WTC11 (cell line): ENCODE measurements around the gene STK35. TPM values are rescaled to one million over a fixed set of nuclear protein-coding genes. Genes with fewer than 3 reads are reported as not detected.

ENCODE experiments used
- ATAC-seq: fragments of 200-7000 bp; cut with Tn5 transposase; 2 replicates; pipeline ENCODE4 v1.10.0; 2021; ENCODE audit warnings: mild to moderate bottlenecking, moderate library complexity
- CTCF ChIA-PET: fragments of 300-600 bp; sonication (Branson Sonifier 250); formaldehyde crosslinking; loops from one replicate; lab custom pipeline; 2021; ENCODE audit warnings: antibody characterized with exemption; lab: Charles Lee
- POLR2A ChIA-PET: fragments of 350-600 bp; sonication (Branson Sonifier 250); formaldehyde crosslinking; loops from one replicate; lab custom pipeline; 2021; ENCODE audit warnings: antibody characterized with exemption; lab: Charles Lee
- DNase-seq: peaks from one replicate; pipeline ENCODE4 v3.0.0; 2021; ENCODE audit warnings: low spot score
- H3K27ac Mint-ChIP-seq: 2 replicates; pipeline ENCODE4 v1.8.0; 2021; ENCODE audit warnings: mixed read lengths
- H3K27me3 Mint-ChIP-seq: 2 replicates; pipeline ENCODE4 v1.8.0; 2021; ENCODE audit warnings: low read depth, mild to moderate bottlenecking, moderate library complexity, mixed read lengths
- H3K36me3 Mint-ChIP-seq: 2 replicates; pipeline ENCODE4 v1.8.0; 2021; ENCODE audit warnings: mixed read lengths
- H3K4me1 Mint-ChIP-seq: 2 replicates; pipeline ENCODE4 v1.8.0; 2022; ENCODE audit warnings: mixed read lengths
- H3K4me3 Mint-ChIP-seq: 2 replicates; pipeline ENCODE4 v1.8.0; 2021; ENCODE audit warnings: mild to moderate bottlenecking, moderate library complexity, mixed read lengths
- H3K9me3 Mint-ChIP-seq: 2 replicates; pipeline ENCODE4 v1.8.0; 2021; ENCODE audit warnings: mixed read lengths
- ATF1 ChIP-seq: sonication (generic); formaldehyde crosslinking; IDR thresholded peaks from 2 replicates; pipeline ENCODE4 v1.8.1; 2023; ENCODE audit warnings: mild to moderate bottlenecking, moderate library complexity, missing genetic modification reagents
- EMX1 ChIP-seq: fragments of 250-450 bp; sonication (Bioruptor Pico); IDR thresholded peaks from 2 replicates; pipeline ENCODE4 v1.8.0; 2021; ENCODE audit warnings: mild to moderate bottlenecking
- ESRRA ChIP-seq: sonication (generic); formaldehyde crosslinking; IDR thresholded peaks from 2 replicates; pipeline ENCODE4 v1.8.1; 2022; ENCODE audit warnings: mild to moderate bottlenecking, missing genetic modification reagents, borderline replicate concordance
- ETV6 ChIP-seq: sonication (generic); formaldehyde crosslinking; IDR thresholded peaks from 2 replicates; pipeline ENCODE4 v1.8.1; 2022; ENCODE audit warnings: mild to moderate bottlenecking, missing genetic modification reagents
- GABPB1 ChIP-seq: sonication (generic); formaldehyde crosslinking; IDR thresholded peaks from 2 replicates; pipeline ENCODE4 v1.8.1; 2023; ENCODE audit warnings: mild to moderate bottlenecking, missing genetic modification reagents
- IRF2 ChIP-seq: sonication (generic); formaldehyde crosslinking; IDR thresholded peaks from 2 replicates; pipeline ENCODE4 v1.8.0; 2022; ENCODE audit warnings: low read depth, missing genetic modification reagents, borderline replicate concordance
- KAT7 ChIP-seq: sonication (generic); formaldehyde crosslinking; IDR thresholded peaks from 2 replicates; pipeline ENCODE4 v1.8.1; 2023; ENCODE audit warnings: missing genetic modification reagents, mild to moderate bottlenecking, borderline replicate concordance
- MYBL2 ChIP-seq: sonication (generic); formaldehyde crosslinking; IDR thresholded peaks from 2 replicates; pipeline ENCODE4 v1.8.1; 2023; ENCODE audit warnings: mild to moderate bottlenecking, moderate library complexity, missing genetic modification reagents
- PRRX2 ChIP-seq: fragments of 250-450 bp; sonication (Bioruptor Pico); IDR thresholded peaks from 2 replicates; pipeline ENCODE4 v1.8.0; 2021; ENCODE audit warnings: mild to moderate bottlenecking
- RELA ChIP-seq: sonication (generic); formaldehyde crosslinking; IDR thresholded peaks from 2 replicates; pipeline ENCODE4 v1.8.1; 2022; ENCODE audit warnings: missing genetic modification reagents, mild to moderate bottlenecking, borderline replicate concordance
- RORB ChIP-seq: fragments of 250-450 bp; sonication (Bioruptor Pico); IDR thresholded peaks from 2 replicates; pipeline ENCODE4 v1.9.0; 2021; ENCODE audit warnings: mild to moderate bottlenecking
- SOX15 ChIP-seq: fragments of 250-450 bp; sonication (Bioruptor Pico); IDR thresholded peaks from 2 replicates; pipeline ENCODE4 v1.9.0; 2021; ENCODE audit warnings: mild to moderate bottlenecking
- TEAD1 ChIP-seq: sonication (generic); formaldehyde crosslinking; IDR thresholded peaks from 2 replicates; pipeline ENCODE4 v1.8.0; 2022; ENCODE audit warnings: mild to moderate bottlenecking, missing genetic modification reagents
- TEAD4 ChIP-seq: sonication (generic); formaldehyde crosslinking; IDR thresholded peaks from 2 replicates; pipeline ENCODE4 v1.8.0; 2022; ENCODE audit warnings: mild to moderate bottlenecking, missing genetic modification reagents
- ZBTB21 ChIP-seq: sonication (generic); formaldehyde crosslinking; IDR thresholded peaks from 2 replicates; pipeline ENCODE4 v1.8.1; 2023; ENCODE audit warnings: mild to moderate bottlenecking, missing genetic modification reagents, borderline replicate concordance
- ZNF138 ChIP-seq: sonication (generic); formaldehyde crosslinking; conservative IDR thresholded peaks from 2 replicates; pipeline ENCODE4 v1.8.1; 2022; ENCODE audit warnings: mild to moderate bottlenecking, moderate library complexity, missing genetic modification reagents
- ZNF219 ChIP-seq: sonication (generic); formaldehyde crosslinking; IDR thresholded peaks from 2 replicates; pipeline ENCODE4 v1.8.0; 2023; ENCODE audit warnings: missing genetic modification reagents, mild to moderate bottlenecking, borderline replicate concordance
- ZNF416 ChIP-seq: fragments of 250-450 bp; sonication (Bioruptor Pico); IDR thresholded peaks from 2 replicates; pipeline ENCODE4 v1.9.0; 2021; ENCODE audit warnings: mild to moderate bottlenecking, inconsistent platforms
- ZNF423 ChIP-seq: fragments of 250-450 bp; sonication (Bioruptor Pico); IDR thresholded peaks from 2 replicates; pipeline ENCODE4 v2.1.2; 2022; ENCODE audit warnings: mild to moderate bottlenecking, moderate library complexity
- total RNA-seq: library from RNA; stranded (reverse); gene quantifications from 3 replicates; pipeline ENCODE4 v1.2.3, GENCODE V29; 2021
- TF ChIP-seq, protein P1 (sequence below): fragments of 250-450 bp; sonication (Bioruptor Pico); IDR thresholded peaks from 2 replicates; pipeline ENCODE4 v2.1.2; 2022; ENCODE audit warnings: mild to moderate bottlenecking, moderate library complexity
- TF ChIP-seq, protein P2 (sequence below): sonication (generic); formaldehyde crosslinking; IDR thresholded peaks from 2 replicates; pipeline ENCODE4 v1.8.1; 2023; ENCODE audit warnings: mild to moderate bottlenecking, missing genetic modification reagents, moderate library complexity
- TF ChIP-seq, protein P3 (sequence below): fragments of 250-450 bp; sonication (Bioruptor Pico); IDR thresholded peaks from 2 replicates; pipeline ENCODE4 v1.8.0; 2021; ENCODE audit warnings: mild to moderate bottlenecking
- TF ChIP-seq, protein P4 (sequence below): fragments of 200-600 bp; IDR thresholded peaks from 2 replicates; pipeline ENCODE4 v1.8.0; 2022; ENCODE audit warnings: antibody characterized with exemption

STK35 gene
- total RNA-seq, 1 experiment from 2014 or later = 37.2 TPM

DNA sequence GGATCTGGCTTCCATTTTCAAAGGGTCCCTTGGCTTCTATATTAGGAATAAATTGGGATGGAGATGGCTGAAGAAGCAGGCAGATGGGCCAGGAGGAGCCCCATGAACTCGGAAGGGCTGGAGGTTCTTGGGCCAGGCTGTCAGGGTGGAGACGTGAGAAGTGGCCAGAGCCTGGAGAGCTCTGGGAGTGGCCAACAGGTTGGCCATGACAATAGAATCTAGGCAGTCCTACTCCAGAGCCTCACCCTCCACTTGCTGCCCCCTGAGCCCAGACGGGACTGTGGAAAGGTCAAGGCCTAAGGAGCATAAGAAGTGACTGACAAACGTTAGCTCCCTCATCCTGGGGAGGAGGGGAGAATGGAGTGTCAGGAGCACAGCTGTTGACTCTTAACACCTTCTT, 62.1 kb downstream of the STK35 start:
- Mint-ChIP-seq H3K36me3 (no peaks in the 10 kb centered on the region), H3K9me3 (no peaks in the 10 kb centered on the region), H3K27ac (no peak overlapping the region), H3K4me3 (no peak overlapping the region), H3K4me1 (peaks cover 8% of the 10 kb centered on the region; the same call in 1 of the 2 replicates), H3K27me3 (no peaks in the 10 kb centered on the region)
- TF ChIP-seq RORB (CRISPR knock-in tag) (no peak), TEAD1 (CRISPR knock-in tag) (no peak), EMX1 (CRISPR knock-in tag) (no peak), MYBL2 (CRISPR knock-in tag) (no peak), ZBTB21 (no peak), SOX15 (CRISPR knock-in tag) (no peak)
- POLR2A ChIA-PET = no interaction called here
- CTCF ChIA-PET = interaction anchor here (0.9 to 4.6 kb wide), 2 partner anchors 9 to 387 kb away, joined by 3 to 35 read pairs; no protein-coding TSS in a partner anchor
- no peak for DNase-seq
- ATAC-seq = no peak

DNA sequence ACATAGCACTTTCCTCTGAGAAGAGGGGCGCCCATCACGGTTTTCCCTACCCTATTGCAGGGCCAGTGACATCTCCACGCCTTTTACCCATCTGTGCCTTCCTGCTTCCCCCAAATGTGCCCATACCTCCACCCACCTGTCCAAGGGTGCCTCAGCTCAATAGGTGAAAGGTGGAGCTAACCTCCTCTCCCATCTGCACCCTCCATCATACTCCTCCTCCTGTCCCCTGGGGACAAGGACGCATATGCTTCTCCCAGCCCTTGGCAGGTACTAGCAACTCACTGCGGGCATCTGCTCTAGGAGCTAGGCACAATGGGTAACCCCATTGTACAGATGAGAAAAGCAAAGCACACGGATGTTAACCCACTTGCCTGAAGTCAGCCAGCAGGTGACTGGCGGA, 62.8 kb downstream of the STK35 start:
- H3K4me1 Mint-ChIP-seq = peaks cover 8% of the 10 kb centered on the region; the same call in 1 of the 2 replicates
- DNase-seq (no peak), ATAC-seq (no peak)
- H3K4me3 Mint-ChIP-seq = no peak overlapping the region
- CTCF ChIA-PET = interaction anchor here (4.6 kb wide), 1 partner anchor 9 kb away, joined by 35 read pairs; no protein-coding TSS in a partner anchor
- POLR2A ChIA-PET = no interaction called here
- H3K36me3 Mint-ChIP-seq = no peaks in the 10 kb centered on the region
- TF ChIP-seq KAT7 (CRISPR knock-in tag) = no peak
- H3K27me3 Mint-ChIP-seq = no peaks in the 10 kb centered on the region
- no peak overlapping the region for H3K27ac Mint-ChIP-seq
- no peaks in the 10 kb centered on the region for H3K9me3 Mint-ChIP-seq

DNA sequence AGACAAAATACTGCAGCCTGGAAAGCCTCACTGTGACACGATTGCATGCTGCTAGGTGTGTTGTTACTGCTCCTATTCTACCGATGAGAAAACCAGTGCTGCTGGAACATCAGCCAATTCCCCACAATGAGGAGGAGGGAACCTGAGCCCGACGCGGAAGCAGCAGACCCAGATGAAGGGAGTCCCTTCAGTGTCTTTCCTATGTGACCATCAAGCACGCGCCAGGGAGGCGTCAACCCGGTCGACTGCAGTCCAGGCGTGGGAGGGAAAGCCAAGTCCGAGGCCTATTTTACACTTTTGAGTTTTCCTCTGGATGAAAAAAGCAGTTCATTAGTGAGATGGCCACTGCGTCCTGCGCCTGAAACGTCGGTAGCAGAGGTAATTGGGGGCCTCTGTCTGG, 63.3 kb downstream of the STK35 start:
- POLR2A ChIA-PET = no interaction called here
- no peak for ATAC-seq
- Mint-ChIP-seq H3K27ac (no peak overlapping the region), H3K4me1 (peaks cover 8% of the 10 kb centered on the region; the same call in 1 of the 2 replicates), H3K9me3 (no peaks in the 10 kb centered on the region), H3K36me3 (no peaks in the 10 kb centered on the region), H3K4me3 (no peak overlapping the region), H3K27me3 (no peaks in the 10 kb centered on the region)
- DNase-seq = no peak
- CTCF ChIA-PET = interaction anchor here (4.6 kb wide), 1 partner anchor 8 kb away, joined by 35 read pairs; no protein-coding TSS in a partner anchor
- TF ChIP-seq, protein P1, sequence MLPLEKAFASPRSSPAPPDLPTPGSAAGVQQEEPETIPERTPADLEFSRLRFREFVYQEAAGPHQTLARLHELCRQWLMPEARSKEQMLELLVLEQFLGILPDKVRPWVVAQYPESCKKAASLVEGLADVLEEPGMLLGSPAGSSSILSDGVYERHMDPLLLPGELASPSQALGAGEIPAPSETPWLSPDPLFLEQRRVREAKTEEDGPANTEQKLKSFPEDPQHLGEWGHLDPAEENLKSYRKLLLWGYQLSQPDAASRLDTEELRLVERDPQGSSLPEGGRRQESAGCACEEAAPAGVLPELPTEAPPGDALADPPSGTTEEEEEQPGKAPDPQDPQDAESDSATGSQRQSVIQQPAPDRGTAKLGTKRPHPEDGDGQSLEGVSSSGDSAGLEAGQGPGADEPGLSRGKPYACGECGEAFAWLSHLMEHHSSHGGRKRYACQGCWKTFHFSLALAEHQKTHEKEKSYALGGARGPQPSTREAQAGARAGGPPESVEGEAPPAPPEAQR = no peak
- TF ChIP-seq, protein P2, sequence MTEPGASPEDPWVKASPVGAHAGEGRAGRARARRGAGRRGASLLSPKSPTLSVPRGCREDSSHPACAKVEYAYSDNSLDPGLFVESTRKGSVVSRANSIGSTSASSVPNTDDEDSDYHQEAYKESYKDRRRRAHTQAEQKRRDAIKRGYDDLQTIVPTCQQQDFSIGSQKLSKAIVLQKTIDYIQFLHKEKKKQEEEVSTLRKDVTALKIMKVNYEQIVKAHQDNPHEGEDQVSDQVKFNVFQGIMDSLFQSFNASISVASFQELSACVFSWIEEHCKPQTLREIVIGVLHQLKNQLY (CRISPR knock-in tag) = no peak
- TF ChIP-seq, protein P3, sequence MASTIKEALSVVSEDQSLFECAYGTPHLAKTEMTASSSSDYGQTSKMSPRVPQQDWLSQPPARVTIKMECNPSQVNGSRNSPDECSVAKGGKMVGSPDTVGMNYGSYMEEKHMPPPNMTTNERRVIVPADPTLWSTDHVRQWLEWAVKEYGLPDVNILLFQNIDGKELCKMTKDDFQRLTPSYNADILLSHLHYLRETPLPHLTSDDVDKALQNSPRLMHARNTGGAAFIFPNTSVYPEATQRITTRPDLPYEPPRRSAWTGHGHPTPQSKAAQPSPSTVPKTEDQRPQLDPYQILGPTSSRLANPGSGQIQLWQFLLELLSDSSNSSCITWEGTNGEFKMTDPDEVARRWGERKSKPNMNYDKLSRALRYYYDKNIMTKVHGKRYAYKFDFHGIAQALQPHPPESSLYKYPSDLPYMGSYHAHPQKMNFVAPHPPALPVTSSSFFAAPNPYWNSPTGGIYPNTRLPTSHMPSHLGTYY = no peak
- no peak for TF ChIP-seq EMX1 (CRISPR knock-in tag)
- TF ChIP-seq ESRRA (CRISPR knock-in tag) = no peak
- no peak for TF ChIP-seq SOX15 (CRISPR knock-in tag)
- no peak for TF ChIP-seq ZNF219 (CRISPR knock-in tag)
- TF ChIP-seq, protein P4, sequence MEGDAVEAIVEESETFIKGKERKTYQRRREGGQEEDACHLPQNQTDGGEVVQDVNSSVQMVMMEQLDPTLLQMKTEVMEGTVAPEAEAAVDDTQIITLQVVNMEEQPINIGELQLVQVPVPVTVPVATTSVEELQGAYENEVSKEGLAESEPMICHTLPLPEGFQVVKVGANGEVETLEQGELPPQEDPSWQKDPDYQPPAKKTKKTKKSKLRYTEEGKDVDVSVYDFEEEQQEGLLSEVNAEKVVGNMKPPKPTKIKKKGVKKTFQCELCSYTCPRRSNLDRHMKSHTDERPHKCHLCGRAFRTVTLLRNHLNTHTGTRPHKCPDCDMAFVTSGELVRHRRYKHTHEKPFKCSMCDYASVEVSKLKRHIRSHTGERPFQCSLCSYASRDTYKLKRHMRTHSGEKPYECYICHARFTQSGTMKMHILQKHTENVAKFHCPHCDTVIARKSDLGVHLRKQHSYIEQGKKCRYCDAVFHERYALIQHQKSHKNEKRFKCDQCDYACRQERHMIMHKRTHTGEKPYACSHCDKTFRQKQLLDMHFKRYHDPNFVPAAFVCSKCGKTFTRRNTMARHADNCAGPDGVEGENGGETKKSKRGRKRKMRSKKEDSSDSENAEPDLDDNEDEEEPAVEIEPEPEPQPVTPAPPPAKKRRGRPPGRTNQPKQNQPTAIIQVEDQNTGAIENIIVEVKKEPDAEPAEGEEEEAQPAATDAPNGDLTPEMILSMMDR = no peak
- no peak for TF ChIP-seq ZNF416
- no peak for TF ChIP-seq ZNF423 (CRISPR knock-in tag)
- no peak for TF ChIP-seq ETV6 (CRISPR knock-in tag)
- no peak for TF ChIP-seq TEAD4 (CRISPR knock-in tag)
- no peak for TF ChIP-seq TEAD1 (CRISPR knock-in tag)
- TF ChIP-seq GABPB1 (CRISPR knock-in tag) = no peak
- no peak for TF ChIP-seq ZNF138 (CRISPR knock-in tag)
- no peak for TF ChIP-seq ATF1 (CRISPR knock-in tag)
- TF ChIP-seq IRF2 (CRISPR knock-in tag) = no peak
- TF ChIP-seq RELA (CRISPR knock-in tag) = no peak
- TF ChIP-seq PRRX2 = no peak
